Fibroblast of villous mesenchyme (primary cell): ENCODE results near the gene ELFN1. TPM values are rescaled to one million over a fixed set of nuclear protein-coding genes. Genes with fewer than 3 reads are reported as not detected.

Source experiments
- DNase-seq: peaks from one replicate; pipeline ENCODE4 v3.0.0-alpha.2; 2010; ENCODE audit warnings: low read depth
- H3K4me3 ChIP-seq: 2 replicates; pipeline ENCODE4 v1.5.1; 2011; ENCODE audit warnings: low read depth, mild to moderate bottlenecking, low read length
- CTCF ChIP-seq: IDR thresholded peaks from 2 replicates; pipeline ENCODE4 v1.5.1; 2012; ENCODE audit warnings: low read depth, mild to moderate bottlenecking, low read length; ENCODE audit not compliant: insufficient read depth
- total RNA-seq: library from RNA; depleted of rRNA; stranded (reverse); fragments of >200 nt; gene quantifications from 2 replicates; pipeline ENCODE4 v1.2.3, GENCODE V29; 2012

Gene ELFN1
- total RNA-seq, 1 donor: 0.86 TPM

GRCh38 chr7:1666823-1667565 is 3.1 kb upstream of the ELFN1 start:
- DNase-seq: peak; percentile 14

DNA sequence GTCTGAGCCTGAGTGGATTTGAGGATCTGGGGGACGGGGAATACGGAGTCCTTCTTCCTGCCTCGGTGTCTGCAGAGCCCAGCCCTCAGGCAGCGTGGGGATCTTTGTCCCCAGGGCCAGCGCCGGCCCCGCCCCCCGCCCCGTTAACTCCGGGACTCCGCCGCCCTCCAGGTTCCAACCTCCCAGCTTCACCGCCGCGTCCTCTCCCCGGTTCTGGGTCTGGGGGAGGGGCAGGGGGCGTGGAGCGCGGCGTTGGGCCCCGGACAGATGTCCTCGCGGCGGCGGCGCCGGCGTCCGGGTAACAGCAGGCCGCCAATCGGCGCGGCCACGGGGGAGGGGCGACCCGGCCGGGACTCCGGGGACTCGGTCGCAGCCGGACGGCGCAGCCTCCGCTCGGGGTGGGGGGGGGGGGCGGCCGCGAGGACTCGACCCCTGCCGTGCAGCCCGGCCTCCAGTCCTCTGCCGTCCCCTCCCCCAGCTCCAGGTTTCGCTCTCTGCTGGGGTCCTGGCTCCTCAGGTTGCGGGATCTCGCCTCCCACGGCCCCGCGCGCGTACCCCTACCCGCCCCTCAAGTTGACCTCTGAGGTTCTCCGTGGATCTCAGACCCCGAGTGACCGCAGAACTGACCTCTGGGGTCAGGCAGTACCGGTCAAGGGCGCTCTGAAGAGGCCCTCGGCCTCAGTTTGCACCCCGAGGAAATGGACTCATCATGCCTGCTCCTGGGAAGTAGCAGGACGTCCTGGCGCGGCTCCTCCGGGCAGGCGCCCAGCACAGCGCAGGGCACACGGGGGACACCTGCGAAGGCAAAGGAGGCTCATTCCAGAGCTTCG is 2.3 kb upstream of the ELFN1 start:
- no peak for DNase-seq
- no peak for TF ChIP-seq CTCF
- peak overlapping the region; percentile 44 for H3K4me3 ChIP-seq

More at GRCh38 chr7:1666823-1667565, 3.1 kb upstream of the ELFN1 start:
- peak overlapping the region; percentile 44 for H3K4me3 ChIP-seq
- no peak for TF ChIP-seq CTCF

DNA sequence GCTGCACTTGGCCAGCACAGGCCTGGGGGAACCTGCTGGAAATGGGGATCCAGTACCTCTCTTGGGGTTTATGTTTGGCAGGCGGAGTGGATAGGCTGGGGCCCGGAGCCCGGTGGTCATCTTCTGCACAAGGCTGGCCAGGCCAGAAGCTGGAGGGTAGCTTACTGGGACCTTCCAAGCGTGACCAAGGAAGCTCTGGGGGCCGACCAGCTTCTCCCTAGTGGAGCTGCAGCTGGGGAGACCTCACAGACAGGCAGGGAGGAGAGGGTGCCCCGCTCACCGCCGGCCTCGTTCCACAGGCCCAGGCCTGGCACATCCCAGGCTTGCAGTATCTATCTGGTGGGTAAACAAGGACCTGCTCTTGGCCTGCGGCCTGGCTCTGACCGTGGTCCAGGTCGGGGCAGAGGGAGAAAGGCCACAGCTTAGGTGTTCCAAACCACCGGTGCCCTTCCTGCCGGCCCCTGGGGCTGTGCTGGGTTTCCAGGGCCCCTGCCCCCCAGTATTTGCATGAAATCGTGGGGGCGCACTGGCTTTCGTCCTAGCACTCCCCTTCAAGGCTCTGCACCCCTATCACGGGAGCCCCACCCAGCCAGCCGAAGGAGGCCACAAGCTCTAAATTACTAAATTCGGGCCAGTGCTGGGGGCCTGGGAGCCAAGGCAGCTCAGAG is 1.5 kb upstream of the ELFN1 start:
- no peak overlapping the region for H3K4me3 ChIP-seq
- TF ChIP-seq CTCF: no peak
- DNase-seq: no peak

GRCh38 chr7:1669064-1669951 is 769 bp upstream of the ELFN1 start:
- no peak overlapping the region for H3K4me3 ChIP-seq
- no peak for TF ChIP-seq CTCF
- DNase-seq: no peak

- no peak overlapping the region for H3K4me3 ChIP-seq
- DNase-seq: no peak
- TF ChIP-seq CTCF: no peak
These were observed 967 bp downstream of the ELFN1 start for GRCh38 chr7:1670894-1671593.
